Activated T-helper 1 cell treated with anti-CD3 and anti-CD28 coated beads, Interleukin-2, amount 50 U/mL, for 16 hours (primary cell): ENCODE measurements around the gene PANK3.
A peak's percentile ranks its signal among the peaks of the same experiment; 100 is the strongest.
"Not testable (repeated sequence)": the region's sequence is repeated elsewhere in the genome, so short reads cannot be mapped to it uniquely, and the experiment has no call there.

ENCODE experiments used
- DNase-seq, 2 donors: peaks; one replicate each; pipeline ENCODE4 v3.0.0-alpha.2; 2020; ENCODE audit warnings: low read depth in 1 of 2, low spot score in 1 of 2

PANK3 gene

GRCh38 chr5:168596122-168596521, 17.0 kb upstream of the PANK3 start:
- not testable (repeated sequence) for DNase-seq

- DNase-seq, result no peak
These were observed 12.8 kb upstream of the PANK3 start for GRCh38 chr5:168592014-168592368.

GRCh38 chr5:168591302-168592013, 12.3 kb upstream of the PANK3 start:
- DNase-seq, result no peak

GRCh38 chr5:168590666-168591065, 11.5 kb upstream of the PANK3 start:
- no peak for DNase-seq

GRCh38 chr5:168587987-168588386, 8.8 kb upstream of the PANK3 start:
- DNase-seq, result no peak

- DNase-seq, result no peak
These were observed 6.1 kb upstream of the PANK3 start for GRCh38 chr5:168585119-168585856.

- DNase-seq, result no peak
These were observed 4.7 kb upstream of the PANK3 start for GRCh38 chr5:168583742-168584482.

- not testable (repeated sequence) for DNase-seq
These were observed 1.8 kb upstream of the PANK3 start for GRCh38 chr5:168580814-168581469.

- no peak for DNase-seq
These were observed 1.0 kb upstream of the PANK3 start for GRCh38 chr5:168580227-168580508.

- peak; percentile 93 to 95 for DNase-seq
These were observed 489 bp upstream of the PANK3 start for GRCh38 chr5:168579488-168580226.

- DNase-seq, result no peak
These were observed 1.2 kb downstream of the PANK3 start for GRCh38 chr5:168578006-168578405.

- DNase-seq, result no peak
These were observed 3.5 kb downstream of the PANK3 start for GRCh38 chr5:168575391-168576372.

GRCh38 chr5:168574156-168574555, 5.0 kb downstream of the PANK3 start:
- not testable (repeated sequence) for DNase-seq

- not testable (repeated sequence) for DNase-seq
These were observed 5.5 kb downstream of the PANK3 start for GRCh38 chr5:168573663-168574062.

GRCh38 chr5:168570490-168571328, 8.5 kb downstream of the PANK3 start:
- no peak for DNase-seq

- no peak for DNase-seq
These were observed 10.4 kb downstream of the PANK3 start for GRCh38 chr5:168568738-168569137.

GRCh38 chr5:168563959-168564358, 15.2 kb downstream of the PANK3 start:
- no peak for DNase-seq

- no peak for DNase-seq
These were observed 16.9 kb downstream of the PANK3 start for GRCh38 chr5:168562279-168562678.

- DNase-seq, result no peak
These were observed 21.8 kb downstream of the PANK3 start for GRCh38 chr5:168557389-168557788.
